Kidney (tissue), 14 donors: ENCODE data around the gene TRNAU1AP. TPM values are rescaled to one million over a fixed set of nuclear protein-coding genes. Genes with fewer than 3 reads are reported as not detected.

Source experiments
- DNase-seq, 5 donors: peaks; one replicate each; pipeline ENCODE4 v3.0.0-alpha.2; 2013 to 2020
- FAIRE-seq: peaks from 2 replicates; lab custom pipeline; 2012; peaks lifted over from hg19 to GRCh38; lab: Jason Lieb, UNC
- H3K27ac ChIP-seq, 2 donors: one replicate each; pipeline ENCODE4 v1.7.0; 2013; ENCODE audit warnings: low read depth in 2 of 2, low read length in 2 of 2, inconsistent platforms in 1 of 2
- H3K27me3 ChIP-seq: one replicate; pipeline ENCODE4 v1.7.1; 2013; ENCODE audit warnings: low read length, inconsistent platforms; ENCODE audit not compliant: control insufficient read depth, insufficient read depth
- H3K36me3 ChIP-seq, 3 donors: one replicate each; pipeline versions ENCODE4 v1.7.0 to v1.7.1; 2013; ENCODE audit warnings: low read length in 3 of 3, control low read depth in 1 of 3, inconsistent platforms in 1 of 3; ENCODE audit not compliant: insufficient read depth in 3 of 3, control insufficient read depth in 2 of 3
- H3K4me1 ChIP-seq, 3 donors: one replicate each; pipeline versions ENCODE4 v1.7.0 to v1.7.1; 2013; ENCODE audit warnings: low read length in 3 of 3, inconsistent platforms in 1 of 3, low read depth in 1 of 3; ENCODE audit not compliant: control insufficient read depth in 2 of 3, insufficient read depth in 2 of 3
- H3K4me3 ChIP-seq, 3 donors: one replicate each; pipeline versions ENCODE4 v1.7.0 to v1.8.1; 2013; ENCODE audit warnings: low read length in 3 of 3, control low read depth in 1 of 3, inconsistent platforms in 1 of 3
- H3K9ac ChIP-seq, 3 donors: one replicate each; pipeline versions ENCODE4 v1.7.0 to v1.7.1; 2013; ENCODE audit warnings: low read length in 3 of 3, control low read depth in 1 of 3, inconsistent platforms in 1 of 3
- H3K9me3 ChIP-seq, 3 donors: one replicate each; pipeline versions ENCODE4 v1.7.0 to v1.7.1; 2013; ENCODE audit warnings: low read length in 3 of 3, control low read depth in 1 of 3, inconsistent platforms in 1 of 3; ENCODE audit not compliant: control insufficient read depth in 2 of 3, insufficient read depth in 1 of 3
- intact Hi-C: fragments of 100-400 bp; cut with DNase I; formaldehyde crosslinking; loops from one replicate; pipeline ENCODE4 v1.11.1; 2022
- polyA plus RNA-seq: library from polyadenylated mRNA; stranded (reverse); fragments of 350-450 nt; fragmentation: Illumina TruSeq; extraction: RNeasy Lipid Tissue Mini Kit (QIAGEN cat#74804); gene quantifications from one replicate; pipeline ENCODE4 v1.2.3, GENCODE V29; 2014; ENCODE audit warnings: low read depth, low replicate concordance; ENCODE audit not compliant: insufficient read depth
- total RNA-seq: library from RNA; stranded (reverse); fragmentation: NEBNext Ultra II Directional; extraction: Animal tissue kit (Norgen Biotek cat#: 25700); gene quantifications from one replicate; pipeline ENCODE4 v1.2.1, GENCODE V29; 2021
- TF ChIP-seq, protein P1 (sequence below): IDR thresholded peaks from 3 replicates; pipeline ENCODE4 v1.5.1; 2012; ENCODE audit warnings: mild to moderate bottlenecking, moderate library complexity, borderline replicate concordance; ENCODE audit not compliant: insufficient read depth; ENCODE audit errors: extremely low read depth
- donor health status: control.
- donor health status: control.
- donor health status: control.
- donor health status: control.
- donor health status: control.
- donor health status: DM: yes; HTN: yes; CAD: no.
- donor health status: Normal renal cell carcinoma (clear cell type).

The TRNAU1AP gene
- total and polyA plus RNA-seq, 2 donors from 2014 or later, result 27.7 to 30.2 TPM

DNA sequence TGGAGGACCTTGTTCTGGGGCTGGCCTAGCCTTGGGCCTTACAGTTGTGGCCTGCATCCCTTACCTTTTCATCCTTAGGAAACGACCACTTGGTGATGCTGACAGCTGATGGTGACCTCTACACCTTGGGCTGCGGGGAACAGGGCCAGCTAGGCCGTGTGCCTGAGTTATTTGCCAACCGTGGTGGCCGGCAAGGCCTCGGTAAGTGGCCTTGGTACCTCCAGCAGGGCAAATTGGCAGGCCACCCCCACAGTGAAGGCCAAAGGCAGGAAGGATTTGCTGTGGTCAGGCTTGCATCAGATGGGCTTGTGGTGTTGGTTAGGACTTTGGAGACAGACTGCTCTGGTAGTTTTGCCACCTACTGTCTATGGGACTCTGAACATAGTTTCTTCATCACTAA, 17.7 kb upstream of the TRNAU1AP start:
- H3K4me1 ChIP-seq, result no peaks in the 10 kb centered on the region
- TF ChIP-seq, protein P1, sequence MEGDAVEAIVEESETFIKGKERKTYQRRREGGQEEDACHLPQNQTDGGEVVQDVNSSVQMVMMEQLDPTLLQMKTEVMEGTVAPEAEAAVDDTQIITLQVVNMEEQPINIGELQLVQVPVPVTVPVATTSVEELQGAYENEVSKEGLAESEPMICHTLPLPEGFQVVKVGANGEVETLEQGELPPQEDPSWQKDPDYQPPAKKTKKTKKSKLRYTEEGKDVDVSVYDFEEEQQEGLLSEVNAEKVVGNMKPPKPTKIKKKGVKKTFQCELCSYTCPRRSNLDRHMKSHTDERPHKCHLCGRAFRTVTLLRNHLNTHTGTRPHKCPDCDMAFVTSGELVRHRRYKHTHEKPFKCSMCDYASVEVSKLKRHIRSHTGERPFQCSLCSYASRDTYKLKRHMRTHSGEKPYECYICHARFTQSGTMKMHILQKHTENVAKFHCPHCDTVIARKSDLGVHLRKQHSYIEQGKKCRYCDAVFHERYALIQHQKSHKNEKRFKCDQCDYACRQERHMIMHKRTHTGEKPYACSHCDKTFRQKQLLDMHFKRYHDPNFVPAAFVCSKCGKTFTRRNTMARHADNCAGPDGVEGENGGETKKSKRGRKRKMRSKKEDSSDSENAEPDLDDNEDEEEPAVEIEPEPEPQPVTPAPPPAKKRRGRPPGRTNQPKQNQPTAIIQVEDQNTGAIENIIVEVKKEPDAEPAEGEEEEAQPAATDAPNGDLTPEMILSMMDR, result no peak
- no peak overlapping the region for H3K9ac ChIP-seq
- intact Hi-C loops, result no loop called here
- H3K27ac ChIP-seq, result no peak overlapping the region
- H3K4me3 ChIP-seq, result no peak overlapping the region
- FAIRE-seq (no peak), DNase-seq (no peak)
- H3K27me3 ChIP-seq, result no peaks in the 10 kb centered on the region
- H3K36me3 ChIP-seq, result peaks cover 0 to 2% (median 0%) of the 10 kb centered on the region in 3 donors
- H3K9me3 ChIP-seq, result no peaks in the 10 kb centered on the region

DNA sequence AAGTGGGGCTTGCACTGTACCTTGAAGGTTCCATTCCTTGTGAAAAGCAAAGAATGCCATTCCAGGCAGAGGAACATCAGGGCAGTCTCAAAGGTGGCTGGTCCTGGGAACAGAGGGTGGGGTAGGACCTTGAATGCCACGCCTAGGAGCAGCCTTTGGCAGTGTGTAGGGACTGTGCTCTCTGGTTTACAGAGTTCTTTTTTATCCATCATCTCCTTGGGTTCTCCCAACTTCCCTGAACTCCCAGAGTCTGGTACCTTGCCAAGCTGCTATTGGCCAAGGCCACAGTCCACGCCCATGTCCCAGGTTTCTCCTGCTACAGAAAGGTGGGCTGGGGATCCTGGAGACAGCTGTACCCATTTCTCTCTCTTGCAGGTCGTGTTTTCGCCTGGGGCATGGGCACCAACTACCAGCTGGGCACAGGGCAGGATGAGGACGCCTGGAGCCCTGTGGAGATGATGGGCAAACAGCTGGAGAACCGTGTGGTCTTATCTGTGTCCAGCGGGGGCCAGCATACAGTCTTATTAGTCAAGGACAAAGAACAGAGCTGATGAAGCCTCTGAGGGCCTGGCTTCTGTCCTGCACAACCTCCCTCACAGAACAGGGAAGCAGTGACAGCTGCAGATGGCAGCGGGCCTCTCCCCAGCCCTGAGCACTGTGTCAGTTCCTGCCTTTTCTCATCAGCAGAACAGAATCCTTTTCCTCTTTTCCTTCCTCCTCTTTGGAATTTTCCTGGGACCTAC, 15.3 kb upstream of the TRNAU1AP start:
- intact Hi-C loops, result no loop called here
- H3K4me1 ChIP-seq, result no peaks in the 10 kb centered on the region
- no peak for DNase-seq
- H3K36me3 ChIP-seq, result peaks cover 0 to 2% (median 0%) of the 10 kb centered on the region in 3 donors
- H3K27ac ChIP-seq, result no peak overlapping the region
- no peaks in the 10 kb centered on the region for H3K27me3 ChIP-seq
- no peak overlapping the region for H3K9ac ChIP-seq
- no peak for FAIRE-seq
- H3K4me3 ChIP-seq, result no peak overlapping the region
- H3K9me3 ChIP-seq, result no peaks in the 10 kb centered on the region
- TF ChIP-seq, protein P1, result no peak

DNA sequence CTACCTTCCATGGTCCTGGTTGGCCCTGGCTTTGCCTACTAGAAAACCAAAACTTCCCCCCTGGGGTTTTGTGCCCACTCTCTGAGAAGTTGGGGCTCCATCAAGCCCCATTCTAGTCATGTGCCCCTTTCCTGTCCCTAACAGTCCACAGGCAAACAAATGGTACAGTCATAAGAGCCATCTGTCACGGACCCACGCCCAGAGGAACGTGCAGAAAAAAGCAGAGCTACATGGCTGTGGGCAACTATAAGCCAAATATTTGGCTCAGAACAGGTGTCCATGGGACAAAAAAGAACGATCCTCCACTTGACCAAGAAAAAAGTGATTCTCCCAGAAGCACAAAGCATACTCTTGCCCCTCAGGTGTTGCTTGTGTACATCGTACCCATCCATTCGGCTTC, 14.6 kb upstream of the TRNAU1AP start:
- TF ChIP-seq, protein P1, result no peak
- intact Hi-C loops, result no loop called here
- H3K4me1 ChIP-seq, result no peaks in the 10 kb centered on the region
- H3K4me3 ChIP-seq, result no peak overlapping the region
- H3K36me3 ChIP-seq, result peaks cover 0 to 2% (median 0%) of the 10 kb centered on the region in 3 donors
- no peak for FAIRE-seq
- DNase-seq, result no peak
- H3K9ac ChIP-seq, result no peak overlapping the region
- no peak overlapping the region for H3K27ac ChIP-seq
- H3K9me3 ChIP-seq, result no peaks in the 10 kb centered on the region
- H3K27me3 ChIP-seq, result no peaks in the 10 kb centered on the region
